GM21381 (cell line): ENCODE data around the gene TAL1.
"Not testable (repeated sequence)": the region's sequence is repeated elsewhere in the genome, so short reads cannot be mapped to it uniquely, and the experiment has no call there.

Experiments
- ATAC-seq: cut with Tn5 transposase; IDR thresholded peaks from one replicate; pipeline ENCODE4 v1.9.1; 2021; ENCODE audit warnings: mild to moderate bottlenecking, moderate library complexity; ENCODE audit not compliant: unreplicated experiment

TAL1 gene

DNA sequence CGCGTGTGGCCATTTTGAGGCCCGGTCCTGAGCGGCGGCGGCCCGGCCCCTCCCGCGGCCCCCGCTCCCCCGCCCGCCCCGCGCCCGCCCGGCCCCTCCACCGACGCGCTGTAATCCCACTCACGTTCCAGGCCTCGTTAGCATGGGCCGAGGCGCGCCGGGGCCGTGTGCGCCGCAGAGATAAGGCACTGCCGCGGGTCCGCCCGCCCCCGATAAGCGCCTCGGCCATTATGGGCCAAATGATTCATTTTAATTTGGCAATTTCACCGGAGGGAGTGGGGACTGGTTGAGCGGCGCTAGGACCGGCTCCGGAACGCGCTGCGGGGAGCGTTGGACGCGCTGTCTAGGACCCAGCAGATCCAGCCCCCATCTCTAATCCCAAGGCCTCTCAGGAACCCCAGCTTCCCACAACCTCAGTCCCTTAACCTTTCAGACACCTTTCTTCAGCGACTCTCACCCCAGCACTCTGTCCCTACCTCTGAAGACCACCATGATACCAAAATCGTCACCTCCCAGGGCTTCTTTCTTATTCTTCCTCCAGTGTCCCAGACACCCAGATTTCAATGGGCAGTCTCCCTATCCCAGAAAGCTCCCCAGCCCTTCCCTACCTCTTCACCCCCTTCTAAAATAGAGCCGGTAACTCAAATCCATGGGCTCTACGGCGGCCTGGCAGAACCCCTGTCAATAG, at the start of gene TAL1:
Gene TAL1 (minus strand): TSS at position 39 of the 688 bp plus-strand sequence. CDS start 6,337 bp downstream, outside the sequence.
- no peak for ATAC-seq

DNA sequence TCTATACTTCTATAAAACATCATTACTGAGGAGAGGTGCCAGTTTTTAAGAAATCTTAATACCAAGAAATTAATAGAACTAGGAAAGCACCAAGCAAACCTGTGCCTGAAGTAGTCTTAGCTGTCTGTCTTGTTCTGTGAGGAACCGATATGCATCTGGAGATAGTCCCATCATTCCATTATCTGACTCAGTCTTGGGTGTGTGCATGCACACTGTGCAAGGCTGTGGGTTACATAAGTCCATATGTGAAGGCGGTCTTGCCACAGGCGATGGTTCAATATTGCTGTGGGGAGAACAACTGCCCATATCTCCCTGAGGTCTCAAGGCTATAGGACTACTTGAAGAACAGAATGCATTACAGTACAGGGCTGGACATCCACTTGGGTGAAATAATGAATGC, 48.1 kb upstream of the TAL1 start:
- no peak for ATAC-seq

DNA sequence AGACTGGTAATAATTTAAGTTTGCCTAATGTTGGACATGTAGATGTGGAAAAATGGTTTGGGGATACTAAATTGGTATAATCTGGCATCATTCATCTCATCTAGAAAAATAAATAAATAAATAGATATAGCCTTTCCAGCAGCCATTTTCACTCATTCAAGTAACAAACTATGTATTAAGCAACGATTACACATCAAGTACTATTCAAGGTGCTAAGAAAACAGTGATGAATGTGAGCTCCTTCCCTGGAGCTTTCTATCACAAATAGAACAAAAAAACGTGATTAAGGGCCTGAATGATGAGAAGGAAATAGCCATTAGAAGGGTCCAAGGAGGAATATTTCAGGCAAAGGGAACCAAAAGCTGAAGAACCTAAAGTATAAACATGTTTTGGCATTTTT, 44.8 kb upstream of the TAL1 start:
- no peak for ATAC-seq

DNA sequence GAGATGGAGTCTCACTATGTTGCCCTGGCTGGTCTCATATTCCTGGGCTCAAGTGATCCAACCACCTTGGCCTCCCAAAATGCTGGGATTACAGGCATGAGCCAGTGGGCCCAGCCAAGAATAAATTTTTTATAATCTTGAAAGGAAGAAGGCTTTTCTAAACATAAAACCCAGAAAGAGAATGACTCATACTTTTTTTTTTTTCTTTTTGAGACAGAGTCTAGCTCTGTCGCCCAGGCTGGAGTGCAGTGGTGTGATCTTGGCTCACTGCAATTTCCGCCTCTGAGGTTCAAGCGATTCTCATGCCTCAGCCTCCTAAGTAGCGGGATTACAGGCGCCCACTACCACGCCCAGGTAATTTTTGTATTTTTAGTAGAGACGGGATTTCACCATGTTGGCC, 43.8 kb upstream of the TAL1 start:
- not testable (repeated sequence) for ATAC-seq

DNA sequence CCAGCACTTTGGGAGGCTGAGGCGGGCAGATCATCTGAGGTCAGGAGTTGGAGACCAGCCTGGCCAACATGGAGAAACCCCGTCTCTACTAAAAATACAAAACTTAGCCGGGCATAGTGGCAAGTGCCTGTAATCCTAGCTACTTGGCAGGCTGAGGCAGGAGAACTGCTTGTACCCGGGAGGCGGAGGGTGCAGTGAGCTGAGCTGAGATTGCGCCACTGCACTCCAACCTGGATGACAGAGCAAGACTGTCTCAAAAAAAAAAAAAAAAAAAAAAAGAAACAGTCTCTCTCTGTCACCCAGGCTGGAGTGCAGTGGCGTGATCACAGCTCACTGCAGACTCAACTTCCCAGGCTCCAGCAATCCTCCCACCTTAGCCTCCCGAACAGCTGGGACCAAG, 33.5 kb upstream of the TAL1 start:
- not testable (repeated sequence) for ATAC-seq

DNA sequence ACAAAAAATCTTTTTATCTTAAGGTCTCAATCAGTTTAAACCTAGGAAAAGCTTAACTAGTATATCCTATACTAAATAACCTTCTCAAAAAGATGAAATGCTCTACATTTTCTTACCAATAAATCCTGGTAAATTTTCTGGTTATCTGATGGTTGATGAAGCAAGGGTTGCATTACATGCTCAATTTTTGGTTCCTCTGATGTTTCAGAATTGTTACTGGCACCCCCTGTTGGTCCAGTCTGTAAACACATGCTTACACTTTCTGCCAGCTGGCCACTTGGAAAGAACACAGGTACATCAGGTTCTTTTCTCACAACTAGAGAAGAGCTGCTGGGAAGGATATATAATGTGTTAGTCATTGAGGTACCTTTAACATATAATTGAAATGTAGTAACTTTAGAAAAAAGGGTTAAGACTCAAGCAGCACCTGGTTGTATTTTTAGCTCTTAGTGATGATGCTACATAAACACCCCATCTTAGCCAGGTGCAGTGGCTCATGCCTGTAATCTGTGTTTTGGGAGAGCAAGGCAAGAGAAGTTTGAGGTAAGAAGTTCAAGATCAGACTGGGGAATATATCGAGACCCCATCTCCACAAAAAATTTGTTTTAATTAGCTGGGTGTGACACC, 30.9 kb upstream of the TAL1 start:
- ATAC-seq = no peak

DNA sequence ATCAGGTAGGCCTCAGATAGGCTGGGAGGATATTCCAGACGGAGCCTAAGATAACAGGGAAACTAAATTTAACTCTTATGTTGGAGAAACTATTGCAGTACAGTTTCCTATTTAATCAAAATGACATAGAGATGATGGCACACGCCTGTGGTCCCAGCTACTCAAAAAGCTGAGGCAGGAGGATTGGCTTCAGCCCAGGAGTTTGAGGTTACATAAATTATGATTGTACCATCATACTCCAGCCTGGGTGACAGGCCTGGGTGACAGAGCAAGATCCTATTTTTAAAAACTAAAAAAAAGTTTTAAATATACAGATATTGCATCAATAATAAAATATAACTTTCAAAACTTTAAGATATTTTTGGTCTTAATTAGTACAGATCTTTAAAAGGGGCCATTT, 25.2 kb upstream of the TAL1 start:
- no peak for ATAC-seq

DNA sequence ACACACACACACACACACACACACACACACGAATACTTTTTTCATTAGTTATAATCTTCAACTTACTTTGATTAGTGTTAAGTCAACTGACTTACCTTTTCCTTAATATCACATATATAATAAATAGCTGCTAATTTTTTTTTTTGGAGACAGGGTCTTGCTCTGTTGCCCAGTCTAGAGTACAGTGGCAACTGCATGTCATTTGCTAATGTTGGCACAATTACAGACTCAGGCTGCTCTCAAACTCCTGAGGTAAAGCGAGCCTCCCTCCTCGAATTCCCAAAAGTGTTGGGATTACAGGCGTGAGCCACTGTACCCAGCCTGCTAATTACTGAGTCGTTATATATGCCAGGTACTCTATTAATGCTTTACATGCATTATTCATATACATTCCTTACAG, 20.8 kb upstream of the TAL1 start:
- no peak for ATAC-seq

DNA sequence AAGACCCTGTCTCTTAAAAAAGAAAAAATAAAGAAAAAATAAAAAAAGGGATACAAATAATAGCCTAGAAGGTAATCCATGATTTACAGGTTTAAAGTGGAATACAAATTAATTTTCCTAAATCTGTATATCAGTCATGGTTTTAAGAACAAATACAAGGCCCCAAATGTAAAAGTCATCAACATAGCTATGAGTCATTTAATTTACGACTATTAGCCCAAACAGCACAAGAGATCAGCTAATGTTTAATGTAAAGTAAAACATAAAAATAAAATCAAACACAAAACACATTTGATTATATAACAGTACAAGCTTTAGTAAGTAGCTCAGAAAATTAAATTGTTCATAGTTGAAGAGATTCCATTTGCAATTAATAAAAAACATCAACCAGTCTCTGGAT, 20.3 kb upstream of the TAL1 start:
- ATAC-seq = no peak

DNA sequence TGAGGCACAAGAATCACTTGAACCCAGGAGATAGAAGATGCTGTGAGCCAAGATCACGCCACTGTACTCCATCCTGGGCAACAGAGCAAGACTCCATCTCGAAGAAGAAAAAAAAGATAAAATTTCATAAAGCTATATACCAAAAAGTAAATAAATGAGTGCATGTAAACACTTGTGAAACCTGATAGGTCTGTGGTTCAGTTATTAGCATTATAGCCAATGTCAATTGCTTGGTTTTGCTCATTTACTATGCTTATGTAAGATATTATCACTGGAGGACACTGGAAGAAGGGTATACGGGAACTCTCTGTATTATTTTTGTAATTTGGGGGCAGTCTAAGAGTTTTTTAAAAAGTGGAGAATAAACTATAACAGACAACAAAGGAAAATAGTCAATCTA, 17.7 kb upstream of the TAL1 start:
- no peak for ATAC-seq

DNA sequence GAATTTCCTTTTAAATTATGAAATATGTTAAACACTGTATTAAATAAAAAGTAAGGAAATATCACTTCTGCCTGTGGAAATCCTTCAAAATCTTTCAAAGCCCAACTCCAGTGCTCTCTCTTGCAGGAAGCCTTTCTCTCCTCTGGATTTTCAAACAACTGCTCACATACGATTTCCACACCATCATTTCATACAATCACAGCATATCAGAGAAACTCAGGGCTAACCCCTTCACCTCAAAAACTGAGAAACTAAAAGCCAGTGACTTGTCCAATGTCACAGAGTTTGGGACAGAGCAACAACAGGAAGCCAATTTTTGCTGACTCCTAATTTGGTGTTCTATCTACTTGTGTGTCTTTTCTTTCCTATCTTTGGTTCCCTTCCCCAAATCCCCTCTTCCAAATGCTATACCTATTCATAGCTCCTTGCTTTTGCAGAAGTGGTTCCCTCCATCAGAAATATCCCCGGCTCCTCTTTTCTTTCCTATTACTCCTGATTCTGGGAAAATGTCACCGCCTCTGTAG, 12.4 kb upstream of the TAL1 start:
- no peak for ATAC-seq

DNA sequence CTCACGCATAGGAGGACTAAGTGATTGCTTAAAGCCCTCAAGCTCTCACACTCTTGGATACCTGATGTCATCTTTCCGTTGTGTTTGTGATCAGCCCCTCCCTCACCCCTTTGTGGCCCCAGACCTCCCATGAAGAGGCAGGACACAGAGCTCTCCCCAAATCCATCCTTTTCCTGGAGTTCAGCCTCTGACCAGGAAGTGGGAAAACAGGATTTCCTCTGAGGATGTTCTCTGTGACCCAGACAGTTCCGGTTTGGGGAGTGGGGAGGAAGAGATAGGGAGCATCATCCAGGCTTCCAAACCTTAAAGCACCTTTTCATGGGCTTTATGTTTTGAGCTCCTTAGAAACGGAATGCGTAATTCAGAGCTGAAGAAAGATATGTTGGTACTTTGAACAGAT, 11.9 kb upstream of the TAL1 start:
- no peak for ATAC-seq

DNA sequence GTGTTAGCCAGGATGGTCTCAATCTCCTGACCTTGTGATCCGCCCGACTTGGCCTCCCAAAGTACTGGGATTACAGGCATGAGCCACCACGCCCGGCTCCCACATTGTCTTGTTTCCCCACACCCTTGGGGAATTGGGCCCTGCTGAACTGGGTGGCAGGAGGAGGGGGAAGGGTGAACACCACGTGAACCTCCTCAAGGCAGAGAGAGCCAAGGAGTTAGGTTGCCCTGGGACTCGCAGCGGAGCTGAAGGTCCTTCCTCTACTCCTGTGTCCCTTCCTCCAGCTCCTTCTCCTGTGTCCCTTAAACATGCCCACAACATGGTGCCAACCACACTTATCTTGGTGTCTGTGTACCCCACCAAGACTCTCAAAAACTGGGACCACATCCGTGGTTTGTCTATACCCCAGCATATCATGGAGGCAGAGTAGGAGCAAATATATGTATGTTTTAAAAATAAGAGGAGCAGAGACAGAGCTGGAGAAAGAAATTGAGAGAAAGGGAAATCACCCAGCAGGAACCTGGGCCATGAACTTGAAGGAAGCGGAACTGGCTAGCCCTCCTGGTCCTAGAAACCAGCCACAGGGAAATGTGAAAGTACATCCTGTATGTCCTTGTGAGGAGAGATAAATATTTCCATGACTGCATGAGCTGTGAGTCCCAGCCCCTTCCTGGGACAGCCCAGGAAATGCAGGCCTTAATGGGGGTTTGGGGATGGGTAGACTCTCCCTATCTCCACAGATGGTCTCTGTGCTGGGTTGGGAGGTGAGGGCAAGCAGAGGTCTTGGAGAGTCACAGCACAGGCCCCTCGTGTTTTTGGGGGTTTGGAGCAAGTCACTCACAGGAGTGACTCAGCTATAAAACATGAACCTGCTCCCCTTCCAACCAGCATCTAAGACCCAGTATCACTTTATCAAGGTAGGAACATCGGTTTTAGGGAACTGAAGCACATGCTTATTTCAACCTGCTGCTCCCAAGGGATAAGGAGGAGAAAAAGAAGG, 9.4 kb upstream of the TAL1 start:
- ATAC-seq = no peak

DNA sequence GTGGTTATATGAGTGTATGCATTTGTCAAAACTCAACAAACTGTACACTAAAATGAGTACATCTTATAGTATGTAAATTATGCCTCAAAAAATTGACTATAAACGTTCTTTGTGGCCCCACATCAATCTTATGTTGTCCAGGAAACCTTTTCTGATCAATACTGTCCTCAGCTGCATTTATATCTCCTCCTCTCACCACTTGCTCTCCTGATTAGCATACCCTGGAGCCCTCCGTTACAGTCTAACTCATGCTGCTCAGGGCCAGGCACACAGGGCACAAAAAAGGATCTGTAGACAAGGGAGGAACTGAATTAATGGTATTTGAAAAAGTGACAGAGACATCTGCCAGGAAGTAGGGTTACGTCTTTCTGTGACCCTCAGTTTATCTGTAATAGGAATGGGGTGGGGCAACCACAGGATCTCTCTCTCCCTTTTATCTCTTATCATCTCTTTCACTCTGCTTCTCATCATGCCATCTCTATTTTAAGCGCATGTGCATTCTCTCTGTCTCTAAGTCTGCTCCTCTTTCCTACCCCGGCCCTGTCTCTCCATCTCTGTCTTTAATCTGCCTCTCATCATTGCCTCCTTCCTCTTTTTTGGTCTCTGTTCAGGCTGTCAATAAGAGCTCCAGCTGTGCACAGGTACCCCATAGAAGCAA, 7.0 kb upstream of the TAL1 start:
- no peak for ATAC-seq

DNA sequence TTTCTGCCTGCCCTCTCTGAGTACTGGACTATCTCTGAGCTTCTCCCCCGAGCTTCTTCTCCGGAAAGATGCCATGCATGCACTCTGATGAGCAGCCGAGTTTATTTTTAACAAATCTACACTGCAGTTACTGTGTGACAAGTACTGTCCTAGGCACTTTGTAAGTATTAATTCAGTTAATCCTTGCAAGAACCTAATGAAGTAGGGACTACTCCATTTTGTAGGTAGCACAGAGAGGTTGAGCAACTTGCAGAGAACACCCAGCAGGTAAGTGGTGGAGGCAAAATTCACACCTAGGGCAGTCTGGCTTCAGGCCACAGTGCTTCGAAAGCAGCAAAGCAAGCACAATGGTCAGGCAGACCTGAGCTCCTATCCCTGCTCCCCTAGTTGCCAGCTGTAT, 3.8 kb upstream of the TAL1 start:
- ATAC-seq = no peak

DNA sequence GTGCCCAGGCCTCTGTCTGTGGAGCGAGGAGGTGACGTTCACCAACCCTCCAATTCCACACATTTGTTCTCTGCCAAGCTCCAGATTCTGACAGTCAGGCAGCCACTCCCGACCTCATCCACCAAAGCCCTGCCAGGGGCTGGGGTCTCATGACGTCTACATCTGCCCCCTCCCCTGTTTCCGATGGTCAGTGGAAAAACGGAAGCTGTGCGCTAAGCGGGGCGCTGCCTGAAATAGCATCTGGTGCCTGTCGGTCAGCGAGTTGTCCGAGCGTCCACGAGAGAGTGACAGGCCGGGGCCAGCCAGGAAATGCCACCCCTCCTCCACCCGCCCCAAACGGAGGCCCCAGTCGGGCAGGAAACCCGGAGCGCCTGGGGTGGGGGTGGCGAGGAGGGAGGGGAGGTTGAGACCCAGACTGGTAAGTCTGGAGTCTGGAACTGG, 3.2 kb upstream of the TAL1 start:
- ATAC-seq = no peak

DNA sequence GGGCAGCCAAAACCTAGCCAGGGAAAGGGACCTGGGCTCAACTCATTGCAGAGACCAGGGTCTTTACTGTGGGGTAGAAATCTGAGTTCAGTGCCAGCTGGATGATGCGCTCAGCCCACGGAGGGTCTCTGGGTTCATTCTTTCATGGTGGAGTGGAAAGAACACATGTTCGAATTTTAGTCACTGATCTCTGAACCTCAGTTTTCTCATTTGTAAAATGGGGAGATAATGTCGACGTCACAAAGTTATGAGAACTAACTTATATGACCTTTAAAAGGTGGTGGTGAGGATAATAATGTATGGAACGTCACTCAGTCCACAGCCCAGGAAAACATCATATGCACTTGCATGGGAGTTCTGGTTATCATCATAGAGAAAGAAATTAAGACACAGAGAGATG, 1.2 kb upstream of the TAL1 start:
- ATAC-seq = no peak

DNA sequence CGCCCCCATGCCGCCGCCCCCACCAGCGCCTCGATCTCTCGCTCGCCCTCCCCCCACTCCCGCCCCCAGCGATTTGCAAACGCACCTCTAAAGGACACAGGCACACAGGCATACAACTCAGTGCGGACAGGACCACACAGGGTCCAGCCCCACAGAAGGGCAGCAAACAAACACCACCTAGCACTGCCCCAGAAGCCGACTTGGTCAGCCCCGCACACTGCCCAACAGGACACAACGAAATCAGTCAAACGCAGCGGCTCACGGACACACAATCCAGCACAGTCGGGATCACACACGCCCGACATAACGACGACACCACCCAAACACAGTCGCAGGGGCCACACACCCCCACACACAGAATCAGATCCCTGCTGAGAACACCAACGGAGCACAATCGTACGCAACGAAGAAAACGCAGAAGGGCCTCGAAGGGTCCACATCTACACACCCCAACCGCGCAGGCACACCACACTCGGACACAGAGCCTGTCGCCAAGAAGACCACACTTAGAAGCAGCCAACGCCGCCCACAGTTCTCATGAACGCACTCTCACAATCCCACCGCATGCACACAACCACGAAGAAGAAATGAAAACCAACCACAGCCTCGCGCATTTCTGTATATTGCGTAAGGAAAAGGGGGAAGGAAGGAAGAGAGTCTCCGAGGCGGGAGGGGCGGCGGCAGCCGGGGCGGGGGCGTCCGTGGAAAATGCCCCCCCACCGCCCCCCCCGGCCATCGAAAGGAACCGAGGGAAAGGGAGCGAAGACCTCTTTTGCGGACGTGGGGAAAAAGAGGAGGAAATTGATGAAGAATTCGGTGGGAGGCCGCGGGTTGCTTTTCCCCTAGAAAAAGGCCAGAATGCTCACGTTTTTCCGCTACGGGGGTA, 481 bp downstream of the TAL1 start:
- ATAC-seq = no peak

DNA sequence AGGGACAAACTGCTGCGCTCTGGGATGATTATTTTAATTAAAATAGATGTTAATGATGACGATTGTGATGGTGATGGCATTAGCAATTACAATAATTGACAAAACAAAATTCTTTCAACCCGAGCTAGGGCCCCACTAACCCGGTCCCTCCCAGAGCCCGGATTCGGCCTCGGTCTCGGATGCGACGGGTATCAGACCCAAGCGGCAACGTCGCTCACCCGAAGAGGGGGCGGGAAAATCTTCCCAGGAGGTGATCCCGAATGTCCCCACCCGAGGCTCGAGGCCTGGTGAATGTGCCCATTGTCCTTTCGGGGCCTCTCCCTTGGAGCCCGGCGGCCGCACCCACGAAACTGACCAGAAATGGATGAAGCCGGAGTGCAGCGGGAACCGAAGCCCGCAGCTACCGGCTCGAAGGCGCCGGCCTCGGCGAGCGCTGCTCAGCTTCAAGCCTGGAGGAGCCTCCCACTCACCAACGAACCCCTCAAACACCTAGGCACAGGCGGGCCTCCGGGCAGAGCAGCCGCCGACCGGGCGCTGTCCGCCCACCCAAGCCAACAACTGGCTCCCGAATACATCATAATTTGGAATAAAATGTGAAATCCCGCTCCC, 1.2 kb downstream of the TAL1 start:
- no peak for ATAC-seq
